SIG-M5 treated with dmso at 0.1 percent for 504 hours (cell line): ENCODE results near the gene EIF3M.
"Not testable (repeated sequence)": the region's sequence is repeated elsewhere in the genome, so short reads cannot be mapped to it uniquely, and the experiment has no call there.

Experiments used
- DNase-seq: peaks from one replicate; lab custom pipeline; 2025; ENCODE audit not compliant: unreplicated experiment; lab: John Stamatoyannopoulos, UW

EIF3M gene

GRCh38 chr11:32596114-32596513 is 12.5 kb downstream of the EIF3M start:
- not testable (repeated sequence) for DNase-seq

- DNase-seq = no peak
These were observed 14.3 kb downstream of the EIF3M start for GRCh38 chr11:32597921-32598320.

- DNase-seq = no peak
These were observed 19.2 kb downstream of the EIF3M start for GRCh38 chr11:32602657-32603415.

- DNase-seq = no peak
These were observed 22.6 kb downstream of the EIF3M start for GRCh38 chr11:32606220-32606619.

GRCh38 chr11:32608826-32609225 is 25.2 kb downstream of the EIF3M start:
- not testable (repeated sequence) for DNase-seq

GRCh38 chr11:32610797-32611352 is 27.2 kb downstream of the EIF3M start:
- DNase-seq = no peak

- DNase-seq = no peak
These were observed 30.0 kb downstream of the EIF3M start for GRCh38 chr11:32613500-32614151.

- DNase-seq = no peak
These were observed 31.8 kb downstream of the EIF3M start for GRCh38 chr11:32615422-32615821.

- no peak for DNase-seq
These were observed 33.3 kb downstream of the EIF3M start for GRCh38 chr11:32616903-32617302.

GRCh38 chr11:32630844-32631243 is 47.2 kb downstream of the EIF3M start:
- DNase-seq = no peak

GRCh38 chr11:32635819-32636218 is 52.2 kb downstream of the EIF3M start:
- no peak for DNase-seq

GRCh38 chr11:32641361-32641760 is 57.7 kb downstream of the EIF3M start:
- no peak for DNase-seq

- DNase-seq = no peak
These were observed 59.9 kb downstream of the EIF3M start for GRCh38 chr11:32643526-32643925.
